B cell (primary cell): ENCODE data around the gene CNTN4.

Experiments
- CTCF ChIP-seq: fragments of 200-600 bp; IDR thresholded peaks from one replicate; pipeline ENCODE4 v1.8.0; 2022; ENCODE audit warnings: antibody characterized with exemption, mild to moderate bottlenecking
- EZH2 ChIP-seq: IDR thresholded peaks from 2 replicates; pipeline ENCODE4 v1.6.1; 2012; ENCODE audit warnings: borderline replicate concordance, low read depth, mild to moderate bottlenecking, moderate library complexity, low read length; ENCODE audit not compliant: insufficient read depth, poor library complexity, severe bottlenecking

GRCh38 chr3:2577571-2577970, 478.9 kb downstream of the CNTN4 start:
- TF ChIP-seq CTCF (no peak), EZH2 (no peak)
